K562 (cell line): ENCODE data around the gene SCGB1D1. TPM values are rescaled to one million over a fixed set of nuclear protein-coding genes. Genes with fewer than 3 reads are reported as not detected.

Experiments
- ATAC-seq: fragments of 200-7000 bp; cut with Tn5 transposase; 3 replicates; pipeline ENCODE4 v1.9.1; 2020; ENCODE audit warnings: moderate library complexity
- BruUV-seq: library from RNA; stranded (reverse); fragments of 400-500 nt; replicated peaks from 2 replicates; lab custom pipeline; 2021; lab: Mats Ljungman, UMichigan
- CTCF ChIA-PET: fragments of 300-600 bp; formaldehyde crosslinking; extraction: SDS; loops from one replicate; lab custom pipeline; 2021; ENCODE audit warnings: low intra/inter-chr PET ratio; lab: Yijun Ruan, JAX
- POLR2A ChIA-PET: fragments of 300-600, 350-650 bp; sonication (Branson Sonifier 250); formaldehyde crosslinking; extraction: SDS; loops from one replicate; lab custom pipeline; 2021; ENCODE audit warnings: antibody characterized with exemption, inconsistent platforms; lab: Yijun Ruan, JAX
- DNase-seq, 4 experiments: peaks; one replicate each; pipeline versions ENCODE4 v3.0.0 to v3.0.0-alpha.2; 2011 to 2018; ENCODE audit warnings: low spot score in 3 of 4, mixed read lengths in 3 of 4; ENCODE audit errors: extremely low read depth in 1 of 4
- FAIRE-seq: peaks from 2 replicates; lab custom pipeline; 2011; peaks lifted over from hg19 to GRCh38; lab: Jason Lieb, UNC
- H2AFZ ChIP-seq: 2 replicates; pipeline ENCODE4 v1.6.0; 2011; ENCODE audit warnings: low read depth, low read length, control low read depth, inconsistent platforms
- H3K27ac ChIP-seq: fragments of 200-600 bp; 3 replicates; pipeline ENCODE4 v1.8.0; 2011; ENCODE audit warnings: low read depth, mild to moderate bottlenecking, control low read depth, inconsistent platforms, low read length, moderate library complexity, mixed read lengths; ENCODE audit errors: extremely low read depth
- H3K27me3 ChIP-seq, 2 experiments: fragments of 300-600 bp in 1 of 2; 2 replicates in 1 of 2; 3 replicates in 1 of 2; pipeline versions ENCODE4 v1.6.0 to v1.8.0; 2011; ENCODE audit warnings: inconsistent platforms in 2 of 2, low read length in 2 of 2, mild to moderate bottlenecking in 1 of 2, mixed read lengths in 1 of 2, moderate library complexity in 1 of 2; ENCODE audit not compliant: control insufficient read depth in 2 of 2, insufficient read depth in 2 of 2
- H3K36me3 ChIP-seq: fragments of 300-600 bp; 3 replicates; pipeline ENCODE4 v1.8.0; 2011; ENCODE audit warnings: mild to moderate bottlenecking, low read length, inconsistent platforms; ENCODE audit not compliant: control insufficient read depth, insufficient read depth
- H3K4me1 ChIP-seq, 2 experiments: fragments of 200-600 bp in 1 of 2; replicated peaks in 1 of 2; 2 replicates in 1 of 2; 3 replicates in 1 of 2; pipeline versions ENCODE4 v1.5.1 to v1.8.0; 2011; ENCODE audit warnings: inconsistent platforms in 2 of 2, low read length in 2 of 2, mild to moderate bottlenecking in 1 of 2, mixed read lengths in 1 of 2, moderate library complexity in 1 of 2; ENCODE audit not compliant: control insufficient read depth in 2 of 2, insufficient read depth in 2 of 2
- H3K4me2 ChIP-seq: 2 replicates; pipeline ENCODE4 v1.6.1; 2011; ENCODE audit warnings: low read length, control low read depth, inconsistent platforms, mixed read lengths; ENCODE audit not compliant: insufficient read depth
- H3K4me3 ChIP-seq: fragments of 200-600 bp; sonication (generic), shearing (Covaris generic); 2 replicates; pipeline ENCODE4 v1.5.1; 2016; ENCODE audit warnings: control low read depth, inconsistent platforms
- H3K79me2 ChIP-seq: fragments of 200-600 bp; 3 replicates; pipeline ENCODE4 v1.8.0; 2011; ENCODE audit warnings: low read length, inconsistent platforms; ENCODE audit not compliant: control insufficient read depth, insufficient read depth
- H3K9ac ChIP-seq, 2 experiments: 2 replicates each; pipeline versions ENCODE4 v1.6.0 to v1.6.1; 2011; ENCODE audit warnings: low read depth in 2 of 2, low read length in 2 of 2, control low read depth in 1 of 2, inconsistent platforms in 1 of 2, mild to moderate bottlenecking in 1 of 2, mixed read lengths in 1 of 2; ENCODE audit not compliant: insufficient read depth in 1 of 2
- H3K9me1 ChIP-seq: one replicate; pipeline ENCODE4 v1.6.0; 2011; ENCODE audit warnings: inconsistent platforms, mild to moderate bottlenecking, low read length, moderate library complexity; ENCODE audit not compliant: control insufficient read depth, insufficient read depth
- H3K9me3 ChIP-seq: replicated peaks from 2 replicates; pipeline ENCODE4 v1.5.1; 2011; ENCODE audit warnings: low read depth, low read length, inconsistent platforms; ENCODE audit not compliant: control insufficient read depth, insufficient read depth
- H4K20me1 ChIP-seq: replicated peaks from 2 replicates; pipeline ENCODE4 v1.6.1; 2011; ENCODE audit warnings: low read length, inconsistent platforms, mixed read lengths; ENCODE audit not compliant: control insufficient read depth, insufficient read depth
- CEBPB ChIP-seq: fragments of 450-650 bp; IDR thresholded peaks from 2 replicates; pipeline ENCODE4 v1.6.1; 2016; ENCODE audit warnings: missing genetic modification characterization, missing compliant biosample characterization
- ELF4 ChIP-seq: fragments of 450-650 bp; formaldehyde crosslinking; IDR thresholded peaks from 2 replicates; pipeline ENCODE4 v1.4.0; 2022; ENCODE audit warnings: missing genetic modification characterization
- EP400 ChIP-seq: fragments of 450-650 bp; IDR thresholded peaks from 2 replicates; pipeline ENCODE4 v1.6.1; 2017; ENCODE audit warnings: antibody characterized with exemption, mild to moderate bottlenecking, moderate library complexity
- RBM25 ChIP-seq: fragments of 200-400 bp; formaldehyde crosslinking; IDR thresholded peaks from 2 replicates; pipeline ENCODE4 v1.6.1; 2018; ENCODE audit warnings: low read length, low read depth, moderate library complexity; ENCODE audit not compliant: severe bottlenecking
- RFX1 ChIP-seq: fragments of 450-650 bp; IDR thresholded peaks from 2 replicates; pipeline ENCODE4 v1.6.1; 2016; ENCODE audit warnings: mild to moderate bottlenecking, moderate library complexity
- THRB ChIP-seq: fragments of 450-650 bp; formaldehyde crosslinking; conservative IDR thresholded peaks from 2 replicates; pipeline ENCODE4 v1.4.0; 2022; ENCODE audit warnings: mild to moderate bottlenecking, missing genetic modification characterization
- ZBTB8A ChIP-seq: fragments of 450-650 bp; IDR thresholded peaks from 2 replicates; pipeline ENCODE4 v1.6.1; 2018; ENCODE audit warnings: mild to moderate bottlenecking, moderate library complexity; ENCODE audit not compliant: partially characterized antibody
- ZNF121 ChIP-seq: sonication (generic); formaldehyde crosslinking; conservative IDR thresholded peaks from 2 replicates; pipeline ENCODE4 v1.8.0; 2022; ENCODE audit warnings: missing genetic modification reagents
- ZNF239 ChIP-seq: fragments of 250-450 bp; sonication (Bioruptor Pico); IDR thresholded peaks from 2 replicates; pipeline ENCODE4 v1.4.0; 2020; ENCODE audit warnings: mild to moderate bottlenecking
- ZNF384 ChIP-seq: IDR thresholded peaks from 2 replicates; pipeline ENCODE4 v1.6.1; 2012; ENCODE audit warnings: low read depth, low read length, improper control_type of control experiment
- ZNF431 ChIP-seq: sonication (generic); formaldehyde crosslinking; IDR thresholded peaks from 2 replicates; pipeline ENCODE4 v1.8.0; 2022; ENCODE audit warnings: mild to moderate bottlenecking, missing genetic modification reagents
- ZNF444 ChIP-seq: fragments of 250-450 bp; sonication (Bioruptor Pico); IDR thresholded peaks from 2 replicates; pipeline ENCODE4 v1.4.0; 2020; ENCODE audit warnings: mild to moderate bottlenecking, moderate library complexity
- ZNF512 ChIP-seq: IDR thresholded peaks from 2 replicates; pipeline ENCODE4 v1.6.1; 2016; ENCODE audit warnings: missing genetic modification characterization, missing compliant biosample characterization
- ZNF79 ChIP-seq: fragments of 250-450 bp; sonication (Bioruptor Pico); IDR thresholded peaks from 2 replicates; pipeline ENCODE4 v1.4.0; 2020; ENCODE audit warnings: low read depth, mild to moderate bottlenecking, moderate library complexity
- WGBS: fragments of 100-300 bp; shearing (Covaris generic); methylation state at CpG from one replicate; pipeline ENCODE4 v1.1.6; 2016; ENCODE audit warnings: low coverage, mixed read lengths; ENCODE audit not compliant: insufficient coverage; ENCODE audit errors: missing lambda C conversion rate; 5-methylcytosine and 5-hydroxymethylcytosine counted together
- in situ Hi-C: fragments of 300-500 bp; cut with MboI; formaldehyde crosslinking; loops from 4 replicates; pipeline ENCODE4 v1.15.0; 2018; ENCODE audit warnings: inconsistent platforms, mixed read lengths
- intact Hi-C: fragments of 100-400 bp; cut with micrococcal nuclease; formaldehyde crosslinking; loops from 2 replicates; pipeline ENCODE4 v1.14.2; 2022
- polyA plus RNA-seq, 8 experiments: library from polyadenylated mRNA; depleted of rRNA in 4 of 8; stranded (reverse) in 5 of 8; unstranded in 3 of 8; fragments of >200 nt; fragmentation: Nextera tagmentation in 2 of 8; fragmentation: Illumina TruSeq in 1 of 8; extraction: Ambion mirVana in 2 of 8; extraction: Trizol in 1 of 8; gene quantifications; 2 replicates each; pipeline versions ENCODE4 v1.2.1 to v1.2.3, GENCODE V29; 2011 to 2014; ENCODE audit warnings: inconsistent platforms in 1 of 8, missing spikeins in 1 of 8
- total RNA-seq, 7 experiments: library from RNA; depleted of rRNA in 6 of 7; stranded (reverse); fragments of >200 nt in 6 of 7; fragmentation: Illumina TruSeq in 2 of 7; extraction: Trizol in 2 of 7; gene quantifications; 2 replicates each; pipeline versions ENCODE4 v1.2.1 to v1.2.3, GENCODE V29; 2011 to 2021; ENCODE audit warnings: low replicate concordance in 1 of 7

Gene SCGB1D1
- total and polyA plus RNA-seq, 9 of the 15 experiments (the other 6 are each of a cell fraction or from before 2014, with no cell fraction given): not detected

- no peaks in the 10 kb centered on the region for H3K9me1 ChIP-seq
- peak; percentile 2 for TF ChIP-seq RBM25
- no peak for TF ChIP-seq ZNF79 (CRISPR knock-in tag)
- no peak for TF ChIP-seq RFX1
- TF ChIP-seq ZNF121 (CRISPR knock-in tag): peak; percentile 89
- TF ChIP-seq CEBPB (tag): no peak
- no peak for TF ChIP-seq ZNF444 (CRISPR knock-in tag)
- TF ChIP-seq ZNF239 (CRISPR knock-in tag): no peak
- no peak for TF ChIP-seq ZNF431 (CRISPR knock-in tag)
- TF ChIP-seq ZBTB8A: no peak
- TF ChIP-seq ZNF512 (tag): no peak
- peak; percentile 74 for TF ChIP-seq ZNF384
- no peak for TF ChIP-seq EP400
- no peak for TF ChIP-seq ELF4 (CRISPR knock-in tag)
- TF ChIP-seq THRB (CRISPR knock-in tag): no peak
- 69% methylated on average over 3 of the region's 3 CpGs for WGBS
- in situ Hi-C loops (no loop called here), intact Hi-C loops (no loop called here)
- no TSS peak for BruUV-seq
- no peak overlapping the region for H3K4me3 ChIP-seq
- CTCF ChIA-PET: no interaction called here
- no peak overlapping the region for H3K4me2 ChIP-seq
- H3K79me2 ChIP-seq: no peaks in the 10 kb centered on the region
- H4K20me1 ChIP-seq: no peaks in the 10 kb centered on the region
- no peaks in the 10 kb centered on the region for H3K4me1 ChIP-seq
- H3K9ac ChIP-seq: no peak overlapping the region
- H3K36me3 ChIP-seq: peaks cover 46% of the 10 kb centered on the region; the same call in 2 of the 3 replicates
- no peaks in the 10 kb centered on the region for H3K9me3 ChIP-seq
- no peak for FAIRE-seq
- ATAC-seq: no peak
- H3K27ac ChIP-seq: no peak overlapping the region
- POLR2A ChIA-PET: interaction anchor here (1.6 to 2.6 kb wide), 2 partner anchors 10 to 13 kb away, joined by 4 to 8 read pairs; no protein-coding TSS in a partner anchor
- H3K27me3 ChIP-seq: peaks cover 0 to 4% of the 10 kb centered on the region in 2 experiments; a peak in 1 of 5 replicates
- DNase-seq: no peak
- H2AFZ ChIP-seq: no peak overlapping the region
These were observed 36.4 kb upstream of the SCGB1D1 start for GRCh38 chr11:62153617-62154016.
